HG03521 (cell line): ENCODE measurements around the gene TMEM63B.
"Not testable (repeated sequence)": the region's sequence is repeated elsewhere in the genome, so short reads cannot be mapped to it uniquely, and the experiment has no call there.

Experiments
- ATAC-seq: cut with Tn5 transposase; IDR thresholded peaks from one replicate; pipeline ENCODE4 v1.9.1; 2021; ENCODE audit warnings: mild to moderate bottlenecking, moderate library complexity; ENCODE audit not compliant: unreplicated experiment

Gene TMEM63B

DNA sequence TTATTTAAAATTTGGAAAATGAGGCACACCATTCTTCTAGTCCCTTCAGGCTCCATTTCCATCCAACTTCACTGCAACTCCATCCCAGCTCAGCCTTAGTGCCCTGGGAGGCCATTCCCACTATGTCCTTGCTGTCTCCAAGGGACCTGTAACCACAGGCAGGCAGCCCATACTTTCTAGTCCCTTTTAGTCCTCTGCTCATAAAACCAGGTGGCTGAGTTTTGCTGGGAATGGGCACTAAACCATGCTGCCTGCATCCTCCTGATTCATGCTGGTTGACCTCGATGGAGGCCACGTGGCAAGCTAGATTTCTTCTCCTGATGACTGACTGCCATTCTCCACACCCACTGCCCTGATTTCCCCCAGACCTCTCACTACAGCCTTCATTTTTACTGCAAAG, 61.9 kb downstream of the TMEM63B start:
- ATAC-seq = no peak

DNA sequence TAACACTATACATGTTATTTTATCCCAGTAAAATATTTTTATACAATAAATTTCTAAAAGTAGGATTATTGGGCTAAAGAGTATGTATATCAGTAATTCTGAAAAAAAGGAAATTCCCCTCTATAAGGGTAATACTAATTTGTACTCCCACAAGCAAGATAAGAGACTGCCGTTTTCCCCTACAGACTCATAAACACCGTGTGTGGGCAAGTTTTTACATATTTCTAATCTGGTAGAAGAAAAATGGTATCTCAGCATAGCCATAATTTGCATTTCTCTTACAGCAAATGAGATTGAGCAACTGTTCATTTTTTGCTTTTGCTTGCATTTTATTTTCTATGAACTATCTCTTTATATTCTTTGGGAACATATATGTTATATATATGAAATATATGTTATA, 63.4 kb downstream of the TMEM63B start:
- ATAC-seq = no peak

GRCh38 chr6:44192428-44193041, 65.2 kb downstream of the TMEM63B start:
- no peak for ATAC-seq

DNA sequence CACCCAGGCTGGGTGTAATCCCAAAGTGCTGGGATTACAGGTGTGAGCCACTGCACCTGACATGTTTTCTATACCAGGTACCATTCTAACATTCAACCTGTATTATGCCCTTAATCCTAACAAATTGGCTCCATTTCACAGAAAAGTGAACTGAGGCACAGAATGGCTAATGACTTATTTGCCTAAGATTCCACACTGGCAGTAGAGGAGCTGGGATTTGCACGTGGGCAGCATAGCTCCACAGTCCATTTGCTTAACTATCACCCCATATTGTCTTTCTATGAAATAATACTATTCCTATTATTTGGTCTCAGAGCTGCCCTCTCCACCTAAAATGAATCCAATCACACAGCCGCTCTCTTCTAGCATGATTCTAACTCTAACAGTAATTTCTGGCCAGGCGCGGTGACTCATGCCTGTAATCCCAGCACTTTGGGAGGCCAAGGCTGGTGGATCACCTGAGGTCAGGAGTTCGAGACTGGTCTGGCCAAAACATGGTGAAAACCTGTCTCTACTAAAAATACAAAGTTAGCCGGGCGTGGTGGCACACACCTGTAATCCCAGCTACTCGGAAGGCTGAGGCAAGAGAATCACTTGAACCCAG, 66.1 kb downstream of the TMEM63B start:
- no peak for ATAC-seq

GRCh38 chr6:44194326-44194725, 67.0 kb downstream of the TMEM63B start:
- no peak for ATAC-seq

GRCh38 chr6:44196351-44196750, 69.0 kb downstream of the TMEM63B start:
- not testable (repeated sequence) for ATAC-seq

GRCh38 chr6:44198684-44199083, 71.3 kb downstream of the TMEM63B start:
- ATAC-seq = no peak

DNA sequence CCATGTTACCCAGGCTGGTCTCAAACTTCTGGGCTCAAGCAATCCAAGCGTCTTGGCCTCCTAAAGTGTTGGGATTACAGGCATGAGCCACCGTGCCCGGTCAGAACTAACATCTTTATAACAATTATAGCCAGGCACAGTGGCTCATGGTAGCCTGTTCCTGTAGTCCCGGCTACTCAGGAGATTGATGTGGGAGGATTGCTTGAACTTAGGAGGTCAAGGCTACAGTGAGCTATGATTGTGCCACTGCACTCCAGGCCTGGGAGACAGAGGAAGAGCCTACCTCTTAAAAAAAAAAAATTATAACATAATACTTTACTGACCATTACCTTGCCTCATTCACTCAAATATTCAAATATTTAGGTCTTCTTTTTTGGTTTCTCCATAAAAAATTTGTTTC, 72.5 kb downstream of the TMEM63B start:
- ATAC-seq = no peak

DNA sequence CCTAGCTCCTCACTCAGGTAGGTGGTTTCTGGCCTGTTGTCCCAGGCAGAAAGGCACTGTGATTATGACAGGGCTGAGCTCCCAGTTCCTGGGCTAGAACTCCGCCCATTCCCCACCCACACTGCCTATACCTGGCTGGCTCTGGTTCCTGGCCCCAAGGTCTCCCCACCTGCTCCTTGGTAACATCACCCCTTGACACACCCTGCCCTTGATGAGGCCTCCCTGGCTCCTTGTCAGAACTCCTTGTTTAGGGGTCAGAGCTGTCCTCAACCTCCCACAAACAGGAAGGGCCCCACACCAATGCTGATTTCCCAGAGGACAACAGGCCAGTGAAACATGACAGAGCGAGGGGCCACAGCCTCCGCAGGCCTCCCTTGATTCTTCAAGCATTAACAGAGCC, 73.8 kb downstream of the TMEM63B start:
- no peak for ATAC-seq

- ATAC-seq = no peak
Measured at GRCh38 chr6:44201638-44202303, 74.4 kb downstream of the TMEM63B start.

DNA sequence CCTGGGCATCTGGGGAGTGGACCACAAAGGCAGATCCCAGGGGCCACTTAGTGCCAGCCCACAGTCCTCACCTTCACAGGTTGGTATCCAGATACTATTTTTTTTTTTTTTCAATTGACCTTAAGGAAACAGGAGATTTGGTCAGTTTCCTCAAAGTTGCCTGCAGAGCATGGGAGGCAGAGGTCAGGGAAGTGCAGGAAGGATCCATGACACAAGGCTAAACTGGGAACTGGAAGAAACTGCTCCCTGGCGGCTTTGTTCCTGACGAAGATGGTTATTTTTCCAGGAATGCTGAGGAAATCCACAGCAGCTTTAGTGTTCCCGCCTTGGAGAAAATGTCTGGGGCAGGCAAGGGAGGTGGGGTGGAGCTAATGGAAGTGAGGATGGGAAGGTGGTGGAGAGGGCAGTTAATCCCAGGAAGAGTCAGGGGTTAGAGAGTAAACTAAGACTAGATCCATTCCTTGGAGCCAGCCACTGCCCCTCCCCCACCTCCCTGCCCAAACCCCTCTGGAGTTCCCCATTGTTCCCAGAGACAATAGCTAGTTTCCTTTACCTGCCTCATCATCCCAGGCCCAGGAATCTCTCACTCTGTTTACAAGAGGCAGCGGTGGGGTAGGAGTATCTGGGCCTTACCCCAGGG, 75.1 kb downstream of the TMEM63B start:
- no peak for ATAC-seq

DNA sequence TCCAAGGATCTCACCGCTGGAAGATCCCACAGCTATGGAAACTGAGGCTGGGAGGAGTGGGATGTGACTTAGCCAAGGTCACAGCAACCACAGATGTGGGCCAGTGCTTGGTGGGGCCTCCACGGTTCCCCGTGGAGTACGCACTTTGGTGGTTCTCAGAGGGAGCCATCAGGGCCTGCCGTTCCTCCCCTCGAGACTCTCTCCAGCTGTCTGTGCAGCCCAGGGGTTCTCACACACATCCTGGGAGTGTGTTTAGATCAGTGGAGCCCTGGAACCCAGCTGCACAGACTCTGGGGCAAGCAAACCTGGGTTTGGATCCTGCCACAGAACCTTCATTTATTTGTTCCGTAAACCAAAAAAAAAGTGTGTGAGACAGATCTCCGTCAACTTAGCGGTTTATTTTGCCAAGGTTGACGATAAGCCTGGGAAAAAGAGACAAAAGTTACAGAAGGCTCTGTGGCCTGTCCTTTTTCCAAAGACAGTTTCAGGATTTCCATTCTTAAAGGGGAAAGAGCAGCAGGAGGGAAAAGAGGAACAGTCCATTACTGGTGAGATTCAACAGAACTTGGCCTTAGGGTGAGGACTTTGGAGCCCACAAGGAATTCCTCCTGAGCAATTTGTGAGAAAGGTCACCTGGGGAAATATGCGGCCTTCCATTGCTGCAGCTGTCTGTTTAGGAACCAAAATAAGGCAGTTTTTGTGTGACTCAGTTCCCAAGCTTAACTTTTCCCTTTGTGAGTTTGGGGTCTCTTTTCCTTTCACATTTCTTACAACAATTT, 75.8 kb downstream of the TMEM63B start:
- ATAC-seq = no peak

- ATAC-seq = no peak
Measured at GRCh38 chr6:44203955-44204354, 76.6 kb downstream of the TMEM63B start.
